HG02588 (cell line): ENCODE data around the gene MSANTD1.

Source experiments
- ATAC-seq: cut with Tn5 transposase; IDR thresholded peaks from one replicate; pipeline ENCODE4 v1.9.1; 2021; ENCODE audit warnings: mild to moderate bottlenecking, moderate library complexity; ENCODE audit not compliant: unreplicated experiment

Gene MSANTD1

DNA sequence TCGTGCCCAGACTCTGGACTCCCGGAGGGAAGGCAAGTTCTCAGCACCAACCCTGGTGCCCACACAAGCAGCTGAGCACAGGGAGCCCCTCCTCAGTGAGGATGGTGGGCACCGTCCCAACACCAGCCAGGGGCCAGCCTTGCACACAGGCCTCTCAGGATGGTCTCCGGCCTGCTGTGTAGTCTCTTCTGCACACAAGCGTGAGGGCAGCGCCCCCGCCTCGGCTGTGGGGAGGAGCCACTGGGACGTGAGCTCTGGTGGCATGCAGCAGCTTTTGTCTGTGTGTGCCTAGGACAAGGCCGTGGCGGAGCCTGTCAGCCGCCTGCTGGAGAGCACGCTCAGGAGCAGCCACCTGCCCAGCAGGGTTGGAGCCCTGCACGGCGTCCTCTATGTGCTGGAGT, 16.1 kb upstream of the MSANTD1 start:
- no peak for ATAC-seq

DNA sequence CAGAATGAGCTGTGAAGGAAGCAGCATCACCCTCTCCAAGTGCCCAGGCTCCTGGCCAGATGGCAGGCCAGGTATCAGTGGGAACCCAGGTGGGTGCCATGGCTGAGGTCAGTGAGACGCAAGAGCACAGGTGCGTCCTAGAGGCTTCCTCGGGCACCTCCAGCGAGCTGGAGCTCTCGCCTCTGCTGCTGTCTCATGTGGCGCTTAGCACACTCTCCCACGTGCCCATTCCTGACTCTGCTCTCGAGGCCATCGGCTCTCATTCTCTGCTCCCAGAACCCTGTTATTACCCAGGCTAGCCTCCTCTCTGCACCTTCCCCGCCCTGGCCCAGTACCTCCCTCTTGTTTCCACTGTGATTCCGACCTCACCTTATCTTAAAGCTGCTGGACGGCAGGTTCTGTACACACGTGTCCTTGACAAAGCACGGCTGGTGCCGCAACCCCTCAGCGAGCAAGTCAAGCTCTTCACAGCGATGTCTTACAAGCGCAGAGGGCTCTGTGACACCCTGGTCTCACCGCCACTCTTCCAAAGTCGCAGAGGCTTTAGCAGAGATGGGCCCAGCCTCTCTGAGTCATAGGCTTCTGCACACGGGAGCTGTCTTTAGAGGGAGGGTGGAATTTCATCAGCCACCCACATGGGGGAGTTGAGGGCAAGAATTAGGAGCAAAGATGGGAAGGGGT, 15.4 kb upstream of the MSANTD1 start:
- ATAC-seq, result no peak

DNA sequence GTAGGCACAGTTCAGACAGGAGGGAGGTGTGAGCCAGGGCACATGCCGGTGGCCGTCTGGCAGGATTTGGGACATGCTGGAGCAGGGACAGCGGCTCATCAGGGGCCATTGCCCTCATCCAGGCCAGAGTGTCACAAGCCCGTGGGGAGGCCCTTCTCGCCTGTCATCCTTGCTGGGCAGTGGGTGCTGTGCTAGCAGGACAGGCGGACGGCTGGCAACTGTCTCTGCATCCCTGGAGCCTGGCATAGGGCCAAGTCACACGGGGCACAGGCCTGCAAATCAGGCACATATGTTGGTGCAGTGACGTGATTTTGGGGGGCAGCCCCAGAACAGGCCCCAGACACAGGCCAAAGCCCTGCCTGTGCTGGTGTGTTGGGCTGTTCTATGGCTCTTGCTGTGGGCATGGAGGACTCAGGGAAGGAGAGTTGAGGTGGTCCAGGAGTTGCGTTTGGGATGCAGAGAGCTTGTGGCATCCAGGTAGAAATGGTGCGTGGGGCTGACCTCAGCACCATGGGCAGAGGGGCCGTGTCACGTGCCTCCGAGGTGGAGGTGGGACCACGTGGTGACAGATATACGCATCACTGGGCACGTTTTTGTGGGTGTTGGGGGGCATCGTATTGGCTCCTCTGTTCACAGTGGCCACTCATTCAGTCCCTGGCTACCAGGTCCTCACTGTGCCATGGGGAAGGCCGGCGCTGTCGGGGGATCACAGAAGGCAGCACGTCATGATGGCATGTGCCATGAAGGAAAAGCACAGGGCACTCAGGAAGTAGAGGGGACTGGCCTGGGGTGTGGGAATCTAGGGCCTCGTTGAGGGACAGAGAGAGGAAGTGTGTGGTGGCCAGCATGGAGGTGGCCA, 14.6 kb upstream of the MSANTD1 start:
- no peak for ATAC-seq

DNA sequence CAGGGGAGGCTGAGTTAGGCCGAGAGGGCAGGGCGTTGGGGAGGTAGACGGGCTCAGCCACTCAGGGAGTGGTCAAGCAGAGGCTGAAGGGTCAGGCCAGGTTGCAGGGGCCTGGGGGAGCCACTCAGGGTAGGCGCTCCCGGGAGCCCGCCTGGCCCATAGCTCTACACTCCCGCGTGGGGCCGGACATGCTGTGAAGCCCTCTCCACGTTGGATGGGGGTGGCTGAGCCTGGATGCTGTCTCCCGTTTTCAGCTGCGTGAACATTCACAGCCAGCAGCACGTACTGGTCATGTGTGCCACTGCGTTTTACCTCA, 14.0 kb upstream of the MSANTD1 start:
- no peak for ATAC-seq

DNA sequence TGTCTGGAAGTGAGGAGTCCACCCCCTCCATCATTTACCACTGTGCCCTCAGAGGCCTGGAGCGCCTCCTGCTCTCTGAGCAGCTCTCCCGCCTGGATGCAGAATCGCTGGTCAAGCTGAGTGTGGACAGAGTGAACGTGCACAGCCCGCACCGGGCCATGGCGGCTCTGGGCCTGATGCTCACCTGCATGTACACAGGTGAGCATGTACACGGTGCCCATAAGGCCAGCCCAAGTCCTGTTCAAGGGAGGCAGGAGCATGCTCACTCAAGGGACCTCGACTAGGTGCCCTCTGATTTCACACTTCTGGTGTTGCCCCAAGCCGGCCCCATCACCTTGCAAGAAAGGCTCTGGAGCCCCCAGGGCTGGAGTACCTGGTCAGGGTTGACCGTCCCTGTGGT, 13.4 kb upstream of the MSANTD1 start:
- no peak for ATAC-seq

DNA sequence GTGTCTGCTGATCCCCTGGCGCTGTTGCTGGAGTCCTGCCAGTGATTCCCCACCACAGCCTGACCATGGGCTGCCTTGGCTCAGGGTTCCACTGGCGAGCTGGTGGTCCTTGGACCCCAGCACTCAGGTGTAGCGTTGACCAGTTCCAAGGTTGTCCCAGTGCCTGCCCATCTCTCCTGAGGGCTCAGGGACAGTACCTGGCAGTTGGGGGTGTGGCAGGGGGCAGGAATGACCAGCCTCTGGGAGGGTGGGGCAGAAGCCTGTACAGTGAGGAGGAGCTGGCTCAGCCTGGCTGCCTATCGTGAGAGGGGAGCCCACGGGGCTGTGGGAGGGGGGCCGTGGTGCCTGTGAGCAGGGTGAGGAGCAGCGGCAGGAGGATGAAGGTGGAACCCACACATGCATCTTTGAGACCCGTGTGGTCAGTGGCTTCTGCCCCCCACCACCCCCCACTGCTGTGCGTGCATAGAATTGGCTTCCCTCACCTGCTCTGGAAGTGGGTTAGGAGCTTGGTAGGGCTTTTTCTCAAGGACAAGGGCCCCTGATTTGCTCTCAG, 12.6 kb upstream of the MSANTD1 start:
- ATAC-seq, result no peak

DNA sequence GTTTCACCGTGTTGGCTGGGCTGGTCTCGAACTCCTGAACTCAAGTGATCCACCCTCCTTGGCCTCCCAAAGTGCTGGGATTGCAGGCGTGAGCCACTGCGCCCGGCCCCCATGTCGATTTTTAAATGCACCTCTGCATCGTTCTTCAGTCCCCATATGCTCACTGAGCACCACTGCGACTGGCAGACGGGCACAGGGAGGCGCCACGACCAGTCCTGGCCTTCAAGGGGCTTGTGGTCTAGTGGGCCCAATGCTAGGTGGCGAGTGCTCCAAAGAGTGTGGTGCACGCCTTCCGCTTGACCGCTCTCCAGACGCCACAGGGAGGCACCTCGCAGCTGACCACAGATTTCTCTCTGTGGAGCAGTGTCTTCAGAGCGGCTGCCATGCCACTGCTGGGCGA, 11.7 kb upstream of the MSANTD1 start:
- no peak for ATAC-seq

DNA sequence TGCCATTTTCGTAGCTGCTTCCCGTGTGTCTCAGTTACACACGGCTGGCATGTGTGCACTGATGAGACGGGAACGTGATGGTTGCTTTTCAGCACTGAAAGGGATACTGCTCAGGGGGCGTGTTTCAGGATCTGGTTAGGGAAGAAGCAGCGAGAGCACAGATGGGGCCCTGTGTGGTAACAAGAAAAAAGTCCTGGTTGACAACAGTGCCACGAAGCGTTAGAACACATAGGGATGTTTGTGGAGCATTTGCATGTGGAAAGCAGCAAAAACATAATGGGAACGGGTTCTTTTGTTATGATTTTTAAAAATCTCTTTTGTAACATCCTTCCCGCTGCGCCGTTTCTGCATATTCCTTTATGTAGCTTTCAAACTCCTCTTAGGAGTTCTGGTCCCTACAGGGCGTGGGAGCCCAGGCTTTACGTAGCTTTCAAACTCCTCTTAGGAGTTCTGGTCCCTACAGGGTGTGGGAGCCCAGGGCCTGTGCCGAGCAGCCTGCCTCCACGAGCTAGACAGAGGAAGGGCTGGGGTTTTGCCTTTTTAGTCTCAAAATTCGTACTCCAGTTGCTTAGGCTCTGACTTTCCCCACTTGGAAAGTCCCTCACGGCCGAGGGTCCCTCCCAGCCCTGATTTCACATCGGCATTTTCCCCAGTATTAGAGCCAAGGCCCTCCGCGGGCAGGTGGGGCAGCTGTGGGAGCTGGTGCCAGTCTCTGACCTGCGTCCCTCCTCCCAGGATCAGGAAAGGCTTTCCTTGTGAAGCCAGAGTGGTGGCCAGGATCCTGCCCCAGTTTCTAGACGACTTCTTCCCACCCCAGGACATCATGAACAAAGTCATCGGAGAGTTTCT, 11.0 kb upstream of the MSANTD1 start:
- ATAC-seq, result no peak

DNA sequence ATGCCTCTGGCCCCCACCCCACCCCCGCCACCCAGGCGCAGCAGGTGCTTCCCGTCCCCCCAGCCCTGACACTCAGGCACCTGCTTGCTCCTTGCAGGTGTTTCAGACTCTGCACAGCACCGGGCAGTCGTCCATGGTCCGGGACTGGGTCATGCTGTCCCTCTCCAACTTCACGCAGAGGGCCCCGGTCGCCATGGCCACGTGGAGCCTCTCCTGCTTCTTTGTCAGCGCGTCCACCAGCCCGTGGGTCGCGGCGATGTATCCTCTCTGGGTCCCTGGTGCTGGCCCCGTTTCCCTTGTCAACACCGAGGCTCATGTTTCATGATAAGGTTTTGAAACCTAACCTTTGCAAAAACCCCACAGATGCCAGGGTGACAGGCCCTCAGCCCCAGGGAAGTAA, 10.2 kb upstream of the MSANTD1 start:
- ATAC-seq, result no peak

DNA sequence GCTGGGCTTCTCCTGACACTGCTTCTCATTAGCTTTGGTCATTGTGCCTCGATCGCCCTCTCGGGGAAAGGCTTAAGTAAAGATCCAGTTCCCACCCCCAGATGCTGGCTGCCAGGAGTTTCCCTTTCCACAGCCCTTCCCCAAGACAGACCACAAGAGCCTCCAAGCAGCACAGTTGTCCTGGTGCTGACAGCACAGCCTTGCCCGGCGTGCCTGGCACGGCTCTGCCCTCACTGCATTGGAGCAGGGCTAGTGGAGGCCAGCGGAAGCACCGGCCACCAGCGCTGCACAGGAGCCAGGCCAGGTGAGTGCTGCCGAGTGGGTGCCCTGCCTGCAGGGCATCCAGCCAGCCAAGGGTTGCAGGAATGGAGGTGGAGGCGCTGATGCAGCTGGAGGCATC, 9.7 kb upstream of the MSANTD1 start:
- no peak for ATAC-seq

DNA sequence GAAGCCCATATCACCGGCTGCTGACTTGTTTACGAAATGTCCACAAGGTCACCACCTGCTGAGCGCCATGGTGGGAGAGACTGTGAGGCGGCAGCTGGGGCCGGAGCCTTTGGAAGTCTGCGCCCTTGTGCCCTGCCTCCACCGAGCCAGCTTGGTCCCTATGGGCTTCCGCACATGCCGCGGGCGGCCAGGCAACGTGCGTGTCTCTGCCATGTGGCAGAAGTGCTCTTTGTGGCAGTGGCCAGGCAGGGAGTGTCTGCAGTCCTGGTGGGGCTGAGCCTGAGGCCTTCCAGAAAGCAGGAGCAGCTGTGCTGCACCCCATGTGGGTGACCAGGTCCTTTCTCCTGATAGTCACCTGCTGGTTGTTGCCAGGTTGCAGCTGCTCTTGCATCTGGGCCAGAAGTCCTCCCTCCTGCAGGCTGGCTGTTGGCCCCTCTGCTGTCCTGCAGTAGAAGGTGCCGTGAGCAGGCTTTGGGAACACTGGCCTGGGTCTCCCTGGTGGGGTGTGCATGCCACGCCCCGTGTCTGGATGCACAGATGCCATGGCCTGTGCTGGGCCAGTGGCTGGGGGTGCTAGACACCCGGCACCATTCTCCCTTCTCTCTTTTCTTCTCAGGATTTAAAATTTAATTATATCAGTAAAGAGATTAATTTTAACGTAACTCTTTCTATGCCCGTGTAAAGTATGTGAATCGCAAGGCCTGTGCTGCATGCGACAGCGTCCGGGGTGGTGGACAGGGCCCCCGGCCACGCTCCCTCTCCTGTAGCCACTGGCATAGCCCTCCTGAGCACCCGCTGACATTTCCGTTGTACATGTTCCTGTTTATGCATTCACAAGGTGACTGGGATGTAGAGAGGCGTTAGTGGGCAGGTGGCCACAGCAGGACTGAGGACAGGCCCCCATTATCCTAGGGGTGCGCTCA, 8.7 kb upstream of the MSANTD1 start:
- ATAC-seq, result no peak

DNA sequence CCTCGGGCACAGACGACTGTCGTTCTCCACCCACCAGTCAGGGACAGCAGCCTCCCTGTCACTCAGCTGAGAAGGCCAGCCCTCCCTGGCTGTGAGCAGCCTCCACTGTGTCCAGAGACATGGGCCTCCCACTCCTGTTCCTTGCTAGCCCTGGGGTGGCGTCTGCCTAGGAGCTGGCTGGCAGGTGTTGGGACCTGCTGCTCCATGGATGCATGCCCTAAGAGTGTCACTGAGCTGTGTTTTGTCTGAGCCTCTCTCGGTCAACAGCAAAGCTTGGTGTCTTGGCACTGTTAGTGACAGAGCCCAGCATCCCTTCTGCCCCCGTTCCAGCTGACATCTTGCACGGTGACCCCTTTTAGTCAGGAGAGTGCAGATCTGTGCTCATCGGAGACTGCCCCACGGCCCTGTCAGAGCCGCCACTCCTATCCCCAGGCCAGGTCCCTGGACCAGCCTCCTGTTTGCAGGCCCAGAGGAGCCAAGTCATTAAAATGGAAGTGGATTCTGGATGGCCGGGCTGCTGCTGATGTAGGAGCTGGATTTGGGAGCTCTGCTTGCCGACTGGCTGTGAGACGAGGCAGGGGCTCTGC, 7.9 kb upstream of the MSANTD1 start:
- no peak for ATAC-seq

DNA sequence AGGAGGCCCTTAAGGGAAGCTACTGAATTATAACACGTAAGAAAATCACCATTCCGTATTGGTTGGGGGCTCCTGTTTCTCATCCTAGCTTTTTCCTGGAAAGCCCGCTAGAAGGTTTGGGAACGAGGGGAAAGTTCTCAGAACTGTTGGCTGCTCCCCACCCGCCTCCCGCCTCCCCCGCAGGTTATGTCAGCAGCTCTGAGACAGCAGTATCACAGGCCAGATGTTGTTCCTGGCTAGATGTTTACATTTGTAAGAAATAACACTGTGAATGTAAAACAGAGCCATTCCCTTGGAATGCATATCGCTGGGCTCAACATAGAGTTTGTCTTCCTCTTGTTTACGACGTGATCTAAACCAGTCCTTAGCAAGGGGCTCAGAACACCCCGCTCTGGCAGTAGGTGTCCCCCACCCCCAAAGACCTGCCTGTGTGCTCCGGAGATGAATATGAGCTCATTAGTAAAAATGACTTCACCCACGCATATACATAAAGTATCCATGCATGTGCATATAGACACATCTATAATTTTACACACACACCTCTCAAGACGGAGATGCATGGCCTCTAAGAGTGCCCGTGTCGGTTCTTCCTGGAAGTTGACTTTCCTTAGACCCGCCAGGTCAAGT, 6.9 kb upstream of the MSANTD1 start:
- no peak for ATAC-seq

DNA sequence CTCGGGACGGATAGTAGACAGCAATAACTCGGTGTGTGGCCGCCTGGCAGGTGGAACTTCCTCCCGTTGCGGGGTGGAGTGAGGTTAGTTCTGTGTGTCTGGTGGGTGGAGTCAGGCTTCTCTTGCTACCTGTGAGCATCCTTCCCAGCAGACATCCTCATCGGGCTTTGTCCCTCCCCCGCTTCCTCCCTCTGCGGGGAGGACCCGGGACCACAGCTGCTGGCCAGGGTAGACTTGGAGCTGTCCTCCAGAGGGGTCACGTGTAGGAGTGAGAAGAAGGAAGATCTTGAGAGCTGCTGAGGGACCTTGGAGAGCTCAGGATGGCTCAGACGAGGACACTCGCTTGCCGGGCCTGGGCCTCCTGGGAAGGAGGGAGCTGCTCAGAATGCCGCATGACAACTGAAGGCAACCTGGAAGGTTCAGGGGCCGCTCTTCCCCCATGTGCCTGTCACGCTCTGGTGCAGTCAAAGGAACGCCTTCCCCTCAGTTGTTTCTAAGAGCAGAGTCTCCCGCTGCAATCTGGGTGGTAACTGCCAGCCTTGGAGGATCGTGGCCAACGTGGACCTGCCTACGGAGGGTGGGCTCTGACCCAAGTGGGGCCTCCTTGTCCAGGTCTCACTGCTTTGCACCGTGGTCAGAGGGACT, 5.7 kb upstream of the MSANTD1 start:
- no peak for ATAC-seq

DNA sequence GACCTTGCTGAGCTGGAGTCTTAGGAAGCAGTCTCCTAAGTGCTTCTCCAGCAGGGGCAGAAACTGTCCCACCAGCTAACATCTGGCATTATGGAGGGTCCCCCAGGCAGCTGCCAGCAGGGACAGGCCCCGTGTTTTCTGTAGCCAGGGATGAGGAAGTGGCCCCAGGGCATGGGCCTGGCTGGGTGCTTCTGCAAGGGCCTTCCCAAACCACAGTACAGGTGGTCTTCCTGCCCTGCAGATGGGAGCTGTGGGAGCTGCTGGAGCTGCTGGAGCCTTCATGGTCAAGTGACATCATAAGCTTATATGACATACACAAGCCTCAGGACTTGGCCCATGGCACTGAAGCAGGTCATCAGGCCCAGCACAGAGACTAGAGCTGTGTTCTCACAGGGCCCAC, 5.0 kb upstream of the MSANTD1 start:
- ATAC-seq, result no peak

DNA sequence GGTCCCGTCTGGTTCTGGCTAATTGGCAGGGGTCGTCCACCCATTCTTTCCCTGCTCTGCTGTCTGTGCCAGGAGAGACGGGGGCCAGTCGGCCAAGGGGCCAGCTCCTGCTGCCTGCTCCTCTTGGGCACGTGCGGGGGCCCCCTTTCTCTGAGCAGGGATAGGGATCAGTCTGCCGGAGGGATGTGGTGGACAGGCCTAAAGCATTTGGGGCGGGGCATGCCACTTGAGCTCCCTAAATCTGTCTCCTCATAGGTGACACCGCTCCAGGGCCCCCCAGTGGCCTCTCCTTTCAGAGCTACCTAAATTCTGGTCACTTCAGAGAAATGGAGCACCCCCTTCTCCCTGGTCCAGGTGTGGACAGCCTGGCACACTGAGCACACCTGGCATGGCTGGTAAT, 4.2 kb upstream of the MSANTD1 start:
- no peak for ATAC-seq

DNA sequence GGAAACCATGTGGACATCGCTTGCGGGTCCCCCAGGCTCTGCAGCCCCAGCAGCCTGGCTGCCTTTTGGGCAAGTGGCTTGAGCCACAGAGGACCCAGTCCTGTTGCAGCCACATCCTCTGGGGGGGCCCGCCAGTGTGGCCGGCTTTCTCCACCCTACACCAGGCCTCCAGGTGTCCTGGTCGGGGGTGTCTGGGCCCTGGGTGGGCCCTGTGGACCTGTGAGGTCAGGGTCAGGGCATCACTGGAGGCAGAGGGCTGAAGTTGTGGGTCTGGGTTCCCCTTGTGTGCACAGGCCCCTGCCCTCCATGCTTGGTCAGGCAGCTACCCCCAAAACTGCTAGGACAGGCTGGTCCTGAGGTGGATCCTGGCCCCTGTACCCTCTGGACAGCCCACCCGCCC, 3.3 kb upstream of the MSANTD1 start:
- ATAC-seq, result no peak

DNA sequence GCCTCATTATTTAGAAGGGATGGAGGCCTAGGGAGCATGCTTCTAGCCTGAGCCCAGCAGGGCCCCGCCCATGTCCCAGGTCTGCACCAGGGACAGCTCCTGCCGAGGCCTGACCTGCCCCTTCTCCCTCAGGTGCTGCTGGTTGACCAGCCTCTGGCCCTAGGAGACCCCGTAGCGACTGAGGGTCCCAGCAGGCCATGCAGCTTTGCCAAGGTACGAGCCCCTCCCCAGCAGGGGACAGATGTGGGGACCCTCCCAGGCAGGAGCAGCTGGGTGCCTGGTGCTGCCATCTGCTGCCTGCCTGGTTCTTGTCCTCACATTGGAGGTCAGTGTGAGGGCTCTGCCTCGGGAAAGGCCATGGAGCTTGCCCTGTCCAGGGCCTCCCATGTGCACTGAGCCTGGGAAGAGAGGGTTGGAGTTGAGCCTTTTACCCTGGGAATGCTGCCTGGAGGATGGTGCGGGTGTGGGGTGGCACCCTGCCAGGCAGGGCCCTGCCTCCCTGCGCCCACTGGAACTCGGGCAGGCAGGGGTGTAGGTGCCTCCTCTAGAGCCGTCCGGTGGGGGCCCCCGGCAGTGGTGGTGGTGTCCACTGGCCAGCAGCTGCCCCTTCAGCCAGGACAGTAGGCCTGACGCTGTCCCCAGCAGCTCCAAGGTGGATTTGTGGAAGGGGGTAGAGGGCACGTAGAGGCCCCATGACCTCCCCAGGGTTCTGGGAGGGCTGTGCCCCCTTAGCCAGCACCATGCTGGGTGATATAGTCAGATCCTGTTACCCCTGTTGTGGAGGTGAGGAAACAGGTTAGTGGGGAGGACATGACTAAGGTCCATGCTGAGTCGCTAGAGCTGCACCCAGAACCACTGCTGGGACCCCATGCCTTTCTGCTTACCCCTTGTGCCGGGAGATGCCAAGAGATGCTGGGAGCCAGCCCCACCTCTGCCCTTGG, 2.2 kb upstream of the MSANTD1 start:
- ATAC-seq, result no peak
